GM10248 (cell line): ENCODE results near the gene FGF16.
"Not testable (repeated sequence)": the region's sequence is repeated elsewhere in the genome, so short reads cannot be mapped to it uniquely, and the experiment has no call there.

Source experiments
- CTCF ChIA-PET: fragments of 300-600 bp; sonication (Branson Sonifier 250); formaldehyde crosslinking; extraction: SDS; loops from one replicate; lab custom pipeline; 2021; ENCODE audit warnings: antibody characterized with exemption; lab: Yijun Ruan, JAX
- POLR2A ChIA-PET: fragments of 350-650 bp; sonication (Branson Sonifier 250); formaldehyde crosslinking; extraction: SDS; loops from one replicate; lab custom pipeline; 2020; ENCODE audit warnings: antibody characterized with exemption; lab: Yijun Ruan, JAX
- DNase-seq: peaks from one replicate; pipeline ENCODE4 v3.0.0; 2012; ENCODE audit errors: extremely low spot score
- TF ChIP-seq, protein P1 (sequence below): IDR thresholded peaks from 2 replicates; pipeline ENCODE4 v1.5.1; 2012; ENCODE audit warnings: mild to moderate bottlenecking, low read depth; ENCODE audit errors: extremely low read depth, missing control alignments, control extremely low read depth

Gene FGF16

DNA sequence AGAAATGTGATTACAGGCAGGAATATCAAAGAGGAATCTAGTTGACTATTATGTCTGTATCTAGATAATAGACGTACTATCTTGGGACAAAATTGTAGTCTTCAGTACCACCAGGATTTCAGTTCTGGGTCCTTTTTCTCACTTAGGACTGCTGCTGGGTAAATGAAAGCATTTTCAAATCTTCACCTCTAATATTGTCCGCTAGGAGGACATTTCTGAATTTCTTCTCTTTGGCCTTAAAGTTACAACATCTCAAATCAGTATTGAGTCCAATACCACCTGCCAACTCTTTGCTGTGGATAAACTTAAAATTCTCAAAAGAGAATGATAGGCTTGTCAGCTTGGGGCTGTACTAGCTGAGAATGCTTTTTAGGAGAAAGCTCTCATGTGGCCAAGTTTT lies 6.0 kb downstream of the FGF16 start:
- DNase-seq: no peak
- ChIA-PET POLR2A (no interaction called here), CTCF (no interaction called here)
- TF ChIP-seq, protein P1, sequence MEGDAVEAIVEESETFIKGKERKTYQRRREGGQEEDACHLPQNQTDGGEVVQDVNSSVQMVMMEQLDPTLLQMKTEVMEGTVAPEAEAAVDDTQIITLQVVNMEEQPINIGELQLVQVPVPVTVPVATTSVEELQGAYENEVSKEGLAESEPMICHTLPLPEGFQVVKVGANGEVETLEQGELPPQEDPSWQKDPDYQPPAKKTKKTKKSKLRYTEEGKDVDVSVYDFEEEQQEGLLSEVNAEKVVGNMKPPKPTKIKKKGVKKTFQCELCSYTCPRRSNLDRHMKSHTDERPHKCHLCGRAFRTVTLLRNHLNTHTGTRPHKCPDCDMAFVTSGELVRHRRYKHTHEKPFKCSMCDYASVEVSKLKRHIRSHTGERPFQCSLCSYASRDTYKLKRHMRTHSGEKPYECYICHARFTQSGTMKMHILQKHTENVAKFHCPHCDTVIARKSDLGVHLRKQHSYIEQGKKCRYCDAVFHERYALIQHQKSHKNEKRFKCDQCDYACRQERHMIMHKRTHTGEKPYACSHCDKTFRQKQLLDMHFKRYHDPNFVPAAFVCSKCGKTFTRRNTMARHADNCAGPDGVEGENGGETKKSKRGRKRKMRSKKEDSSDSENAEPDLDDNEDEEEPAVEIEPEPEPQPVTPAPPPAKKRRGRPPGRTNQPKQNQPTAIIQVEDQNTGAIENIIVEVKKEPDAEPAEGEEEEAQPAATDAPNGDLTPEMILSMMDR: no peak

DNA sequence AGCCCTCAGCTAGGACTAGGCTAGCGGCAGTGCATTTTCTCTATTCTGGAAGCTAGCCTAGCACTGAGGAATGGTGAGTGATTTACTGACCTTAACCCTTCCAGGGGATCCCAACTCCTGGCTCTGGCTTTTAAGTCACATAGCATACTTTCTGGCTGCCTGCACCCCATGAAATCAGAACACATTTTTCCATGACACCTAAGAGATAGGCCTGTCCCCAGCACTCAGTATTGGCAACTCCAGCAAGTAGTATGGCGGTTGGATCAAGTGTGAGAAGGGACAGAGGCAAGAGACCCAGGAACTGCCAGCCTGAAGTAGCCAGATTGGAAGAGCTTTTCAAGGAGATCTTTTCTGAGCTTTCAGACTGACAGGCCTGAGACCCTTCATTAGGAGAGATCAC lies 8.2 kb downstream of the FGF16 start:
- ChIA-PET POLR2A (no interaction called here), CTCF (interaction anchor here (1.0 kb wide), 1 partner anchor 8 kb away, joined by 4 read pairs; the partner anchor contains the start of gene FGF16)
- no peak for DNase-seq
- TF ChIP-seq, protein P1: no peak

DNA sequence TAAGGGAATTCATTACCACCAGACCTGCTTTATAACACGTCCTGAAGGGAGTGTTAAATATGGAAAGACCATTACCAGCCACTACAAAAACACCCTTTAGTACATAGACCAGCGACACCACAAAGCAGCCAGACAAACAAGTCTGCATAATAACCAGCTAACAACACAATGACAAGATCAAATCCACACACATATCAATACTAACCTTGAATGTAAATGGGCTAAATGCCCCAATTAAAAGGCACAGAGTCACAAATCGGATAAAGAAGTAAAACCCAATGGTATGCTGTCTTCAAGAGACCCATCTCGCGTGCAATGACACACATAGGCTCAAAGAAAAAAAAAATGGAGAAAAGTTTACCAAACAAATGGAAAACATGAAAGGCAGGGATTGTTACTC lies 36.9 kb downstream of the FGF16 start:
- ChIA-PET POLR2A (no interaction called here), CTCF (no interaction called here)
- TF ChIP-seq, protein P1: no peak
- DNase-seq: no peak

DNA sequence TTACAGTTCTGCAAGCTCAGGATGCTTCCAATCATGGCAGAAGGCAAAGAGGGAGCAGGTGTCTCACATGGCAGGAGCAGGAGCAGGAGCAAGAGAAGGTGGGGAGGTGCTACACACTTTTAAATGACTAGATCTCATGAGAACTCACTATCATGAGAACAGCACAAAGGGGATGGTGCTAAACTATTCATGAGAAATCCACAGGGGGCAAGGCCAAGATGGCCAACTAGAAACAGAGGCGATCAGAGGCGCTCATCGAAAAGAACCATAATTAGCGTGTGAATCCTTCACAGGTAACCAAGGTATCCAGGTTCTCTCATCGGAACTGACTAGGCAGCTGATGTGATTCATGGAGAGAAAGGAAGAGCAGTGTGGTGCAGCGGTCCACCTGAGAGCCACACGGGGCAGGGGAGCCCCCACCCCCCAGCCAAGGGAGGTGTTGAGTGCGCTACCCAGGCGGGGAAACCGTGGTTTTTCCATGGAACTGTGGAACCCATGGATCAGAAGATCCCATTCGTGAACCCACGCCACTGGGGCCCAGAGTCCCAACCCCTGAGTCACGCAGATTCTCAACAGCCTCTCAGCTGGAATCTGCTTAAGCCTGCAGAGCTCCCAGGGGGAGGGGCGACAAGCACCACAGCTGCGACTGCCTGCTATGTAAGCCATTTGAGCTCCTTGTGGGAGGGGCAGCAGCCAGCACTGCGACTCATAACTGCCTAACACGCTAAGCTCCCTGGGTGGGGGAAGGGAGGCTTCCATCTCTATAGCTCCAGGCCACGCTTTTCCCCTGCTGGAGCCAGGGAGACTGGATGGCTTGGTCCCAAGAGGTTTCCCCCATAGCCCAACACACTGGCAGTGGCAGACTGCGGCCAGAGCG lies 46.7 kb downstream of the FGF16 start:
- POLR2A ChIA-PET: no interaction called here

DNA sequence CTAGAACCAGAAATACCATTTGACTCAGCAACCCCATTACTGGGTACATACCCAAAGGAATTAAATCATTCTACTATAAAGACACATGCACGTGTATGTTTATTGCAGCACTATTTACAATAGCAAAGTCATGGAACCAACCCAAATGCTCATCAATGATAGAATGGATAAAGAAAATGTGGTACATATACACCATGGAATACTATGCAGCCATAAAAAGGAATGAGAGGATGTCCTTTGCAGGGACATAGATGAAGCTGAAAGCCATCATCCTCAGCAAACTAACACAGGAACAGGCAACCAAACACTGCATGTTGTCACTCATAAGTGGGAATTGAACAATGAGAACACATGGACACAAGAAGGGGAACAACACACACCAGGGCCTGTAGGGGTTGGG lies 53.0 kb downstream of the FGF16 start:
- POLR2A ChIA-PET, DNase-seq, CTCF ChIA-PET: not testable (repeated sequence)

More for the DNA sequence above, 46.7 kb downstream of the FGF16 start:
- CTCF ChIA-PET: no interaction called here
- TF ChIP-seq, protein P1: no peak
- DNase-seq: no peak

DNA sequence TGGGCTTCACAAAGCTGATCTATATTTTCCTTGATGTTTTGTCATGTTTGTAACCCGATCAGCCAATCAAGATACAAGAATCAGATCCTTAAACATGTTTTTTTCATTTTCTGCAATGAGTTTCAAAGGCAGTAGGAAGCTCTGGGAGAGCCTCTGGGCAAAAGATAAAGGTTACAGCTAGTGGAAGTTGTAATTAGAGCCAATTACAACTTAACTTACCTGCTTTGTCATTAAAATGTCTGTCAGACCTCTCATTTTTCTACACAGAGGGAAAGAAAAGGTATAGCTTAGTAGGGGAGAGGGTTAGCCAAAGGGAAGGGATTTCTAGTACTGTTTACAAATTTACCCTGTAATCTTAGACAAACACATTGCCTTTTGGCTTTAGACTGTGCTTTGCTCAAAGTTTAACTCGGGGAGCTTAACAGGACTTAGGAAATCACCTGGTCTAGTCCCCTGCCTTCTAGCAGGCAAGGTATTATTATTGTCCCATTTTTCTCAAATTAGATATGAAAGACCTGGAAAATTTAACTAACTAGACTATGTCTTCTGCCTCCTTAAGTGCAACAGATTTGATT lies 55.8 kb downstream of the FGF16 start:
- ChIA-PET CTCF (no interaction called here), POLR2A (no interaction called here)
- TF ChIP-seq, protein P1: no peak
- DNase-seq: no peak

DNA sequence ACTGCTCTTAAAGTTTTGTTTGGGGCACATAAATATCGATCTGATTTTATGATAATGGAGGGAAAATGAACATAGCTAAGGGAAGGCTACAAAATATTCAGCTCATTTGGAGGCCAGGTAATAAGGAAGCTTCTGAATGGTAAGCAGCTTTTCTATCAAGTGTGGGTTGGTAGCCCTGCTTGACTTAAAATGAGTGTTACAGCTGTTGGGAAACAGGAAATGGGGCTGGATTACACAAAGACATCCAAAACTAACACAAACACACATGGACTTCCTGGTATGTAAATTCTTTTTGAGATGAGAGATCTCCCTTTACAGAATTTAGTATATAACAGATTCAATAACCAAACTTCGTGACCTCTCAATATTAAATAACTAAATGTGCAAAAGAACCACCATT lies 58.0 kb downstream of the FGF16 start:
- DNase-seq: no peak
- CTCF ChIA-PET: interaction anchor here (1.4 kb wide), 1 partner anchor 14 kb away, joined by 3 read pairs; no protein-coding TSS in a partner anchor

More for the DNA sequence above, 58.0 kb downstream of the FGF16 start:
- TF ChIP-seq, protein P1: no peak
- POLR2A ChIA-PET: no interaction called here
